Measurements from ENCODE around the gene MET.

Gene MET

GRCh38 chr7:116665332-116665996, 6.5 kb upstream of the MET start:
- DNase-seq = no peak

GRCh38 chr7:116669769-116670168, 2.2 kb upstream of the MET start:
- no peak for DNase-seq

- no peak for DNase-seq
Measured at GRCh38 chr7:116670409-116671015, 1.5 kb upstream of the MET start.

GRCh38 chr7:116671111-116671510, 885 bp upstream of the MET start:
- DNase-seq = no peak

GRCh38 chr7:116672596-116673456, 830 bp downstream of the MET start:
- peak; percentile 41 for DNase-seq

- DNase-seq = peak; percentile 41
Measured at GRCh38 chr7:116673457-116673865, 1.5 kb downstream of the MET start.

GRCh38 chr7:116674508-116675173, 2.6 kb downstream of the MET start:
- no peak for DNase-seq

GRCh38 chr7:116675812-116676355, 3.9 kb downstream of the MET start:
- DNase-seq = no peak

- no peak for DNase-seq
Measured at GRCh38 chr7:116678780-116679179, 6.8 kb downstream of the MET start.

- no peak for DNase-seq
Measured at GRCh38 chr7:116679500-116679899, 7.5 kb downstream of the MET start.

GRCh38 chr7:116683786-116684185, 11.8 kb downstream of the MET start:
- no peak for DNase-seq

- no peak for DNase-seq
Measured at GRCh38 chr7:116686033-116686432, 14.0 kb downstream of the MET start.

- peak; percentile 41 for DNase-seq
Measured at GRCh38 chr7:116686812-116687419, 14.9 kb downstream of the MET start.

- no peak for DNase-seq
Measured at GRCh38 chr7:116687801-116688201, 15.8 kb downstream of the MET start.

- DNase-seq = no peak
Measured at GRCh38 chr7:116689790-116690259, 17.8 kb downstream of the MET start.

GRCh38 chr7:116691664-116692063, 19.7 kb downstream of the MET start:
- no peak for DNase-seq

- DNase-seq = no peak
Measured at GRCh38 chr7:116692401-116693308, 20.7 kb downstream of the MET start.

GRCh38 chr7:116696707-116697106, 24.7 kb downstream of the MET start:
- DNase-seq = no peak

GRCh38 chr7:116697152-116697551, 25.2 kb downstream of the MET start:
- no peak for DNase-seq

GRCh38 chr7:116697761-116698160, 25.8 kb downstream of the MET start:
- no peak for DNase-seq

GRCh38 chr7:116698396-116698795, 26.4 kb downstream of the MET start:
- no peak for DNase-seq

Measured in NCI-H510A treated with DMSO at 0.1 percent for 48 hours (cell line).